Ecto neural progenitor cell (in vitro differentiated cells): ENCODE data around the gene RFX7.
A peak's percentile ranks its signal among the peaks of the same experiment; 100 is the strongest.
"Not testable (repeated sequence)": the region's sequence is repeated elsewhere in the genome, so short reads cannot be mapped to it uniquely, and the experiment has no call there.

Experiments used
- DNase-seq: peaks from one replicate; pipeline ENCODE4 v3.0.0-alpha.2; 2018; ENCODE audit warnings: low spot score

The RFX7 gene

DNA sequence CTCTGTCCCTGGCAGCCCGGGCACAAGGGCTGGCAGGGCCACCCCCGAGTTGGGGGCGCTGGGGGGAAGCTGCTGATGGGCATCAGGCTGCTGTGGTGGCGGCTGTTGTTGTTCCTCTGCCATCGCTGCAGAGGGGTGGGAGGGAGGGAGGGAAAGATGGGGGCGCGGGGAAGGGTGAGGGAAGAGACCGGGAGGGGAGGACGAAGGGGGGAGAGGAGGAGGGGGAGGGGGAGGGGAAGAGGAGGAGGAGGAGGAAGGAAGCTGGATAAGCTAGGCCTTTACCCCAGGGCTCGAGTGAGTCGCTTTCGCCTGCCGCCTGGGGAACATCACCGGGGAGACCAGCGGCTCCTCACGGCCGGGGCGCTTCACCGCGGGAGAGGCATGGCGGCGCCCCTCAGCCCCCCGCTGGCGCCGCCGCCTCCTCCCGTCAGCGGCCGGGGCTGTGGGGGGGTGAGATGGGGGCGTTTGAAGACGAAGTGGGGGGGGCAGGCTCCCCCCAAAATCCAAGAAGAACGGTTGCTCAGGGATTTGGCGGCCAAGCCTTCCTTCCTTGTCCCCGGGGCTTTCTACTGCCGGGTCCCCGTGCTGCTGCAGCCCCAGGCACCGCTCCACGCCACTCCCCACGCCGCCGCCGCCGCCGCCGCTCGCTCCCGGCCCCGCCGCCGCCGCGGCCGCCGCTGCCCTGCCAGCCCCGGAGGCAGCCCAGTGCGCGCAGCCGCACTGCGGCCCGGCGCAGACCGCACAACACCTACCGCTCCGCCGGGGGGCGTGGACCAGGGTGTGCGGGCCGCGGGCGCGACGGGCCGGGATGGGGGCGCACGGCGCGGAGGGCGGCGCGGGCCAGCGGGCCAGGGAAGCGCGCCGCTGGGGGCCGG, at the start of gene RFX7:
Gene RFX7, minus strand, starts transcription at position 717 of the 875 bp plus-strand sequence. Its CDS starts 594 bp downstream, at position 123.
- peak; percentile 91 for DNase-seq

DNA sequence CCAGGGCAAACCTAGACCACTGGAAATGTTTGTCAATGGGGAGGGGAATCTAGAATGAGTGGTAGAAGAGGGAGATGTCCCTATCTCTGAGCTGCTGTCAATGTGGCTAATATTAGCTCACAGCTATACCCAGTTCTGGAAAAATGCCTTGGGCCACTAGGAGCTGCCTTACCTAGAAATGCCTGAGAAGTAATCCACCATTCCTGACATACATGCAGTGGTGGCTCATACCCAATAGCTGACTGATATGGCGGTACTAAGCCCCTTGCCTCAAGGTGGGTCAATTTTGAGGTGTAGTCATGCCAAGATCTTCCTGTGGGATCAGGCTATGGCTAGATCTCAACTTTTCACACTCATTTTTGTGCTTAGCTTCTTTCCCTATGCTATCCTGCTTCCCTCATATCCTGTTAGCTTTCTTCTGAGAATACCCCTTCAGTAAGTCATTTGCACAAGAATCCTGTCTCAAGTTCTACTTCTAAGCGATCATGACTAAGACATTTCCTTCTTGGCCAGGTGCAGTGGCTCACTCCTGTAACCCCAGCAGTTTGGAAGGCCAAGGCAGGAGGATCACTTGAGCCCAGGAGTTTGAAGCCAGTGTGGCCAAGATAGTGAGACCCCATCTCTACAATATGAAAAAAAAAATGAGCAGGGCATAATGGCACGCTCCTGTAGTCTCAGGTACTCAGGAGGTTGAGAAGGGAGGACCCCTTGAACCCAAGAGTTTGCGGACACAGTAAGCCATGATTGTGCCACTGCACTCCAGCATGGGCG, 49.1 kb upstream of the RFX7 start:
- no peak for DNase-seq

DNA sequence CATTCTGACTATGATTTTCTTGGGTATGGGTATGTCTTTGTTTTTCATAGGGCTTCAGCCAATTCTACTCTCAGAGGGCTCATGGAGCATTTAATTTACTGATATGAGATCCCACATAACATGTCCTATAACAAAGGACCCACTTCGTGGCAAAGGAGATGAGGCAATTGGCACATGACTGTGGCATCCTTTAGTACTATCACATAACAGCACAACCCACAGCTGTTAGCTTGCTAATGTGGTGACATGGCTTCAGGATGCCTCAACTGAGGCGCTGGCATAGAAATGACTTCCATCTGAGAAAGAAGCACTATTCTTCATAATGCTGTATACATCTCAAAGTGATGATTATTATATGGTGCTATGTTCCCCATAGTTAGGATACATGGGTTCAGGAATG, 48.1 kb upstream of the RFX7 start:
- DNase-seq, result no peak

DNA sequence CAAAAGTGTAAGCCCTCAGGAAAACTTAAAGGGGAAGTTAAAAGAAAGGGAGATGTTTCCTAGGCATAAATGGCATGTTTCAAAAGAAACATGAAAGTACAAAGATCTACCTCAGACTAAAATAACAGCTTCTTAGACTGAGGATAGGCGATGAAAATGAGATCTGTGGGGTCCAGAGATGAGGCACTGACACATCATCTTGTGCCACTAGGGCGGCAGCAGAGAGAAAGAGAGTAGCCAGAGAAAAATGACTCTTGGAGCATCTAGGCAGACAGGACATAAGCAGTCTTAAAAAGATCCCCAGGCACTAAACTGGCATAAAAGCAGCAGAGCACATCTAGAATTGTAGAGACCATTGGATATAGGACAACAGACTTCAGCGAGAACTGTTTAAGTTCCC, 42.5 kb upstream of the RFX7 start:
- DNase-seq, result no peak

DNA sequence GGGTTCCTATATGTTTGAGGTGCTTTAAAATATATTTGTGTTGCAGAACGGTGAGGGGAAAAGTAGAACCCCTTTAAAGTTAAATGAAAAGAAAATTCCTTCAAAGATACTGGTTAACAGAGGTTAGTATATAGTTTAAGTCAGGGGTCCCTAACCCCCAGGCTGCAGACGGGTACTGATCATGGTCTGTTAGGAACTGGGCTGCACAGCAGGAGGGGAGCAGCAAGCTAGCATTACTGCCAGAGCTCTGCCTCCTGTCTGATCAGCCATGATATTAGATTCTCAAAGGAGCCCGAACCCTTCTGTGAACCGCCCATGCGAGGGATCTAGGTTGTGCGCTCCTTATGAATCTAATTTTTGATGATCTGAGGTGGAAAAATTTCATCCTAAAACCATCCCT, 37.5 kb upstream of the RFX7 start:
- DNase-seq, result no peak

DNA sequence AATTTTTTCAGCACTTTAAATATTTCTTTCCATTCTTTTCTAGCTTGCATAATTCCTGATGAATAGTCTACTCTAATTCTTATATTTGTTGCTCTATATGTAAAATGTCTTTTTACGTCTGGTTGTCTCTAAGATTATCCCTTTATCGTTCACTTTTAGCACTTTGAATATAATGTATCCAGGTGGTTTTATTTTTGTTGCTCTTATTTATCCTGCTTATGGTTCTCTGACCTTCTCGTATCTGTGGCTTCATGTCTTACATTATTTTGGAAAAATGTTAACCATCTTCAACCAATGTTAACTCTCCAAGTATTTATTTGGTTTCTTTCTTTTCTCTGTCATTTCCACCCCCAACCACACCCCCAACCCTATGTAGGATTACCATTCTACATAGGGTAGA, 30.0 kb upstream of the RFX7 start:
- no peak for DNase-seq

DNA sequence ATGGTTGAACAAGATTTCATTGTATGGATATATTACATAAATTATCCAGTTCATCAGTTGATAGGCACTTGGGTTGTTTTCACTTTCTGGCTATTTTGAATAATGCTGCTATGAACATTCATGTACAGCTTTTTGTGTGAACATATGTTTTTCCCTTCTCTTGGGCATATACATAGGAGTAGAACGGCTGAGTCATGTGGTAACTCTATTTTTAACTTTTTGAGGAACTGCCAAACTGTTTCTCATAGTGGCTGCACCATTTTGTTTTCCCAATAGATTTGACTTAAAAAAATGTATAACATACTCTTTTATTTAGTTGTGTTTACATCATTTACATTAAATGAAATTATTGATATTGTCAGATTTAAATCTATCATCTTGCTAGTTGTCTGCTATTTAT, 28.8 kb upstream of the RFX7 start:
- DNase-seq, result no peak

DNA sequence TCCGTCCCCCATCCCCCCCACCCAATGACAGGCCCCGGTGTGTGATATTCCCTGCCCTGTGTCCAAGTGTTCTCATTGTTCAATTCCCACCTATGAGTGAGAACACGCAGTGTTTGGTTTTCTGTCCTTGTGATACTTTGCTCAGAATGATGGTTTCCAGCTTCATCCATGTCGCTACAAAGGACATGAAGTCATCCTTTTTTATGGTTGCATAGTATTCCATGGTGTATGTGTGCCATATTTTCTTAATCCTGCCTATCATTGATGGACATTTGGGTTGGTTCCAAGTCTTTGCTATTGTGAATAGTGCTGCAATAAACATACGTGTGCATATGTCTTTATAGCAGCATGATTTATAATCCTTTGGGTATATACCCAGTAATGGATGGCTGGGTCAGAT, 22.8 kb upstream of the RFX7 start:
- not testable (repeated sequence) for DNase-seq

DNA sequence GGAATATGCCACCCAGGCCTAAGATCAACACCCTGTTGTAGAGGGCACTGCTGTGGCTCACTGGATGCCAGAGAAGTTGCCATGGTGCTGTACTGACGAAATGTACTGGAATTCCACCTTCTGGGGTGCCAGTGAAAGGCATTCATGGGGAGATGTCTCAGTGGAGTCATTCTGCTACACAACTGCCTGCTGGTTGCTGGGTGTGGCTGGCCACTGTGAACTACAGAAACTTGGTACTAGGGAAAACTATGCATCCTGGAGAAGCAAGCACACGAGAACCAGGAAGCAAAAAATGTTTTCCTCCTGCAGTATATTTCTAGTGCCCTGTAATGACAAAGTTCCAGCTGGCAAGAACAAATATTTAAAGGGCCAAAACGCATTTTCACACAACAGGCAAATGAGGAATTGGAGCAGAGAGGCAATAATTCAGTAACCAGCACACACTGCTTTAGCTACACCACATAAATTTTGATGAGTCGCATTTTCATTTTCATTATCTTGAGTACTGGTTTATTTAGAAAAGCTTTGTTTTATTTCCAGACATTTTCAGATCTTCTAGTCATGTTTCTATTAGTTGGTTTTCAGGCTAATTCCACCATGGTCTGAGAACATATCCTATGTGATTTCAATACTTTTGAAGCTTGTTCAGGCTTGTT, 18.3 kb upstream of the RFX7 start:
- no peak for DNase-seq

DNA sequence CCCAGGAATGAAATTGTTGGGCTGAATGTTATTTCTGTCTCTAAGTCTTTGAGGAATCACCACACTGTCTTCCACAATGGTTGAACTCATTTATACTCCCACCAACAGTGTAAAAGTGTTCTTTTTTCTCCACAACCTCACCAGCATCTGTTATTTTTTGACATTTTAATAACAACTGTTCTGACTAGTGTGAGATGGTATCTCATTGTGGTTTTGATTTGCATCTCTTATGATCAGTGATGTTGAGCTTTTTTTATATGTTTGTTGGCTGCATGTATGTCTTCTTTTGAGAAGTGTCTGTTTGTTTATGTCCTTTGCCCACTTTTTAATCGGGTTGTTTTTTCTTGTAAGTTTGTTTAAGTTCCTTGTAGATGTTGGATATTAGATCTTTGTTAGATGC, 13.6 kb upstream of the RFX7 start:
- not testable (repeated sequence) for DNase-seq

DNA sequence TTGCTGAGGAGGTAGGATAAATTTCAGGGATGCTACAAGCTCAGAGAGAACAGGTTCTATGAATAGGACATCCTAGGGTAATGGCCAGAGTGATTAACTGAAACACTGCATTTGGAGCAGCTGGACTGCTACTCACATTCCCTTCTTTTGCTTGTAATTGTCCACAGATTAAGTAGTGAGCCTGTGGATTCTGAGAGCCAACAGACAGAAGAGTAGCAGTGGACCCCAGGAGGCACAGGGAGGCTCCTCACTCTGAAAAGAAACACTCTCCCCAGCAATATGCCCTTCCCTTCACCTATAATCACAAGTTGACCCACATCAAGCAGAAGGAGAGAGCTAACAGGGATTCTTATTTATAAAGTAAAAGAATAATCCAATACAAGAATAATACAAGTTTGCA, 10.6 kb upstream of the RFX7 start:
- DNase-seq, result no peak

DNA sequence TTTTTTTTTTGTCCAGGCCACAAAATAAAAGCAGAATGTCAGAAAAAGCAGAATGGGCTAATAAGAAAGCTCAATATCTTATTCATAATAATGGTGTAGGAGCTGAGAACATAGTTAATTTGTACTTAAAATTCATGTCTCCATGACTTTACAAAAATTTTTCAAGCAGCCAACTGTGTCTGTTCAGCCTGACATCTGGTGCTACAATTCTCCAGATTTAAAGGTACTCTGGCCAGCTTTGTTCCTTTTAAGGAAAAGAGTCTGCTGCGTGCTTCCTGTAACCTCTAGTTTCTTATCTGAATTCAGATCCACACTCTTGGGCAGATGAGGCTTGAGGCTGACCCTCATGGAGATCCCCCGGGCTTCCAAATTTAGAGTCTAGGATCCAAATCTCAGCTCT, 8.7 kb upstream of the RFX7 start:
- DNase-seq, result no peak

DNA sequence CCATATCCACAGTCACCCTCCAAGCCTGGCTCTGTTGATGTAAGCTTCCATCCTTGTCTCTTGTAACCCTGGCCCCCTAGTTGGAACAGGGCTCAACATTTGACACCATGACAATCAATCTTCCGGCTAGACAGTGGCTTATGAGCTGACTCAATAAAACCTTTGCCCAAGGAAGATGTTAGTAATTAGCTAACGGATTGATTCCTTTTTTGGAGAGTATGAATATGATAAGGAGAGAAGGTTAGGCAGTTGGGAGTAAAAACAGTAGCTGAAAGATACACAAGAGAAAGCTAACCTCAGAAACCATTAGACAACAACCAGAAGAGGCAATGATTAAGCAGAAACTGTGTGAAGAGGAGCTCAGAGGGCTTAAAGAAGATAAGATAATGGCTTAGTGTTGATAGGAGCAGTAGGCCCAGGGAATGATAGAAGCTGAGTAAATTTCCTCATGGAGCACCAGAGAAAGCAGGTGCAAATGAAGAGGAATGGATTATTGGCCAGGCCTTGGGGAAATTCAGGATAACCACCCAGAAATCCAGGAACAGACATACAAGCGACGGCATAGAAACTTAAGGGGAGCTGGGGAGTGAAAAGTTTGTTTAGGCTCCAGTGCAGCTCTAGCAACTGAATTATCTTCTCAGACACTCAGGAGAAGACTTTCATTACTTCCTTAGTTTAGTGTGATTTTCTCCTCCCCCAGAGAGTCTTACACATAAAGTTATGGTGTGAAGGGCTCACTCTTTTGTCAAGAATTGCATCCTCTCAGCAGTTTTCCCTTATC, 7.8 kb upstream of the RFX7 start:
- no peak for DNase-seq

DNA sequence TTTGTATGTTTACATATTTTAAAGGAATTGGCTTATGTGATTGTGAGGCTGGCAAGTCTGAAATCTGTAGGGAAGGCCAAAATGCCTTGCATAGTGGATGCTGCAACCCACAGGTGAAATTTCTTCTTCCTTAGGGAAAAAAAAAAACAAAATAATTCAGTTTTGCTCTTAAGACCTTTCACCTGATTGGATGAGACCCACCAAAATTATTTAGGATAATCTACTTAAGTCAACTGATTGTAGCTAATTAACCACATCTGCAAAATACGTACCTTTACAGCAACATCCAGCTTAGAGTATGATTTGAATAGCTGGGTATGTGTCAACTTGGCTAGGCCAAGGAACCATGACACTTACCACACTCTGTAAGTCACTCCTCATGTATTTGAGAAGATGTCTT, 6.9 kb upstream of the RFX7 start:
- no peak for DNase-seq

DNA sequence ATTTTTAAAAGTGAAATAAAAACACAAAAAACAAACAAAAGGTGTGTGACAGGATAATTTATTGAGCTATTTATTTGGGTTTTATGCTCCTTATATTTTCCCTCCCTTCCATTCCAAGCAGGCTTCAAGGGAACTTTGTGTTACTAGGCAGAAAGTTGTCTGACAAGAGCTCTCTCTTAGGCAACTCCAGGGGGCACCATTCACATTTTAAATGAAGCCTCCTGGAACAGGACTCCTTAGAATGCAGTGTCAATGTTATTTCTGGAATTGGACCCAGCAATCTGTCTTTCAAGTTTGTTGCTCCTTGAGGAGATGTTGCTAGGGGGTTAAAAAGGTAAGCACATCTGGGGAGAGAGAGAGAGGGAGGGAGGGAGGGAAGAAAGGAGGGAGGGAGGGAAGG, 5.4 kb upstream of the RFX7 start:
- no peak for DNase-seq

DNA sequence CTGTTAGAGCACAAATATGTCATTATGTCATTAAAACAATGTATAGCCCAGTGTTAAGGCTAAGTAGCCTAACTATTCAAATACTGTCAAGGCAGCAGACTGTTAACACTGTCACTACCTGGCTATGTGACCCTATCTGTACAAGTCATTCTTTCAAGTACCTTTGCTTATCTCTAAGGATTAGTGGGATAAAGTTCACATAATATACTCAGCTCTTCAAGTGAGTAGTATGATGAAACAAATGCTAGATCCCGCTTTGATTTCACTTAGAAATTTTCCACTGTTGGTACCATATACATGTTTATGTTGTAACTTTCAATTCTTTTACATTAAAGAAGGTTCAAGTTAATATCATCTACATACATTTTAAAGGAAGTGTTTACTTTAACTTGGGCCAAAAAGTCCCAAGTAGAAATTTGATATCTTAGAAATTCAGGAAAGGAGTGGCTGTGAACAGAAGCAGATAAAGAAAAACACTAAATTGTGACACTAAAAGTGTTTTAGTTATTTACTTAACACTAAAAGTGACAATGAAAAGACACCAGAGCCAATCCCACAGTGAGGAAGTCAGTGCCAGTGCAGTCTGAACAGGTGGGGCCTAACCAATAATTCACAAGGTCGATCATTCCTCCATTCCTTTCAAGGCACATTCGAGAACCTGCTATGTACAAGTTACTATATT, 4.8 kb upstream of the RFX7 start:
- no peak for DNase-seq

DNA sequence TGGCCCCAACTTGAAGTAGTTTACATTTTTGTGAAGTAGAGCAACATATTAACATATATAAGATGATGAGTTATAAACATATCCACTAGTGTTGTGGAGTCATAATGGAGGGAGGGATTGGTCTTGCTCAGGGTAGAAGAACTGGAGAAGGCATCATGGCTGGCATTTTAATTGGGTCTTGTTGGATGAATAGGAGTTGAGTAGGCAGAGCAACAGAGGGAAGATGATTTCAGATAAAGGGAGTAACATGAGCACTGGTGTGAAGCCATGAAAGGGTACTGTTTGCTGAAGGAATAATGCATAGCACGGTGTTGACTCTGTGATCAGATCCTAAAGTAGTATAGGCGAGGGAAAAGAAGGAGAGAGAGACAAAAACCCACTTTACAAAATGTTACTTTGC, 3.6 kb upstream of the RFX7 start:
- no peak for DNase-seq

DNA sequence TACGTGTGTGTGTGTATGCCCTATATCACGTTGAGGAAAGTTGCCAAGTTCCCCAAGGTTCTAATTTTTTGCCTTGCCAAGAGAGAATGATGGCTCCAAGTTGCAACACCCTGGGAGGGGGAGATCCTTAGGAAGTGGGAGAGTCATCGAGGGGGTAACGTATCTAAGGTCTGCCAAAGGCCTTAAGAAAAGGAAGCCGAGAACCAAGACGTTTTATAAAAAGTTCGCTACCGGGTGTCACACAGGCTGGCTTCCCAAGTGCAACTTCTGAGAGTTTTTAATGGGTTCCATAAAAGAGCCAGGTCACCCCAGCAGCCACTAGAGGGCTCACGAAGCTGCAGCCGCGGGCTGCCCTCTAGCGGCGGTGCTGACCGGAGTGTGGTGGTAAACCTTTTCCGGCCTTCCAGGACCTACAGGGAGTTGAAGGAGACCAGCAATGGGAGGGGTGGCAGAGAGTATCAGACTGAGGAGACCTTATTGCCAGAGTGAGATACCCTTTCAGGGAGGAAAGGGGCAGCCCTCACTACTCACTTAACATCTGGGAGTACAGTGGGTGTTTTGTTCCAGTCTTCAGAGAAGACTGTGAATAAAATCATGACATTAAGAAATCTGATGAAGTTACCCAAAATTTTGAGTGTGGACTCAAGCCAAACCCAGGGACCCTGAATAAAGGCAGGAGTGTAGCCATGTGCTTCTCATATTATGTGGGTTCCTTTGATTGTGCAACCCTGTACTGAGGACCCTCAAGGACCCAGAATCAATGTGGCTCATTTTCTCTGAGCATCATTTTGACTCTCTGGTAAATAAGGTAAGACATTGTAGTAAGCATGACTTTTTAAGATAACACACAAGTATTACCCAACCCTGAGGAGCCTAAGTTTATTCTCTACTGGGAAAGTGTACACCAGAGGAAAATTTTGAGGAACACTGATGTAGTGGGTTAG, 2.5 kb upstream of the RFX7 start:
- peak; percentile 90 for DNase-seq

DNA sequence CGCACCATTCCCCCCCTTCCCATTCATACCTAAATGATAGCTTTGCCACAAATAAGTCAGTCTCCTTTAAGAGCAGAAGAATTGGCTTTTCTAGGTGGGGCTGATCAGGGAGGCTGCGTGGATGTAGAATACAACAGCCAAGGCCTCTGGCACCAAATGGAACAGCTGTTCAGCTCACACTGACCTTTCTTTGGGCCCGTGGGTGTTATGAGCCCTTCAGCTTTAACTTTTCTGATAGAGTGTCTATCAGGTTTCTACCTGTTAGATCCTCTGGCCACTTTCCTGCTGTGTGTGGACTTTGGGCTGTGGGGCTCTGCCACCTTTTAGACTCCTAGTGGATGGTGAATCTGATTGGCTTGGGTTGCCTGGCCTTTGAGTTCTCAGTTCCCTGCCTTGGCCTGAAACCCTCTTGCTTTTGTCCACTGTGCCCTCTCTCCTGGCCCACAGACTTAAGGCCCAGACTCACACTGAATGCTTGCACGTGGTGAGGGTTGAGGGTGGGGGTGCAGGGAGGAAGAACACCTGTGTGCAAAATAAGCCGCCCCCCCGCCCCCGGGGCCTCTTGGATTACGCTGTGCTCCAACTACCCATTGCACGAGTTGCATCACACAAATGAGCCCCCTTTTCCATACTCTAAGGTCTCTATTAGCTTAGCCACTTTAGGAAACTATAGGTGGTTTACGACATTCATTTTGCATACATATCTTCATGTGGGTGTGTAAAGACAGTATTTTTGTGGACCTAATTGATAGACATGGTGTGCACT, 1.3 kb upstream of the RFX7 start:
- DNase-seq, result peak; percentile 50
